Midbrain (tissue), 1 donor: ENCODE measurements around the gene ZNF334.

Experiments used
- DNase-seq: peaks from one replicate; lab custom pipeline; 2025; lab: John Stamatoyannopoulos, UW

Gene ZNF334

GRCh38 chr20:46512943-46513844, at the start of gene ZNF334:
TSS of gene ZNF334 (minus strand) at chr20:46513559. CDS start at chr20:46512102, 1,457 bp downstream.
- peak; percentile 53 for DNase-seq

DNA sequence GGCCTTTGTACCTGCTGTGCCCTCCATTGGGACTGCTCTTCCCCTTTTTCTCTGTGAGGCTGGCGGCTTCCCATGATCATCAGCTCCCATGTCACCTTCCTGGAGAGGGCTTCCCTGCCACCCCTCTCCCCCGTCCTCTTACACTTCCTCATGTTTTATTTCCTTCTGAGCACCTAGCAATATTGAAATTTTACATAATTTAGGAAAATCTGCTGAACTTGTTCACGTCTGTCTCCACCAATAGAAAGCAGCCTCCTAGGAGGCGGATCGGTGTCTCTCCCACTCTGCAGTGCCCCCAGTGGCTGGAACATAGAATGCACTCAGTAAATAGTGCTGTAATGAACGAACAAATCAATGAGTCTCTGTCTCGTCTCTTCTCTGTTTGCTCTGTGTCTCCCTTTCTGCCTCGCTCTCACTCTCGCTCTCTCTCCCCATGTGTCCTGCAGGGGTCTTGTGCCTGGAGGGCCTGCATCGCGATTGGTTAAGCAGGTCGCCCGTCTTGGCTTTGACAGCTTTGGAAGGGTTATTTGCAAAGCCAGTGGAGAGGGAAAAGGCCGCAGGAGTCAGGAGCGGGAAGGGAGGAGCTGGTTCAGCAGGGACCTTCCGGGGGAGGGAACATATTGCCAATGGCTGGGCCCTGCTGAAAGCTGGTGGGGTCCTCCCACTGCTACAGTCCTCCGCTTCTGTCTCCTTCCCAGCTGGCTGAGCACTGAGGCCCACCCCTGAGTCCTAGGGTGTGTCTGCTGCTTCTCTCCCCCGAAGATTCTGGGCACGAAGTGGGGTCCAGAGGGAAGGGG, 49.2 kb upstream of the ZNF334 start:
- peak; percentile 89 for DNase-seq

- no peak for DNase-seq
Observed at GRCh38 chr20:46562009-46562372, 48.6 kb upstream of the ZNF334 start.

DNA sequence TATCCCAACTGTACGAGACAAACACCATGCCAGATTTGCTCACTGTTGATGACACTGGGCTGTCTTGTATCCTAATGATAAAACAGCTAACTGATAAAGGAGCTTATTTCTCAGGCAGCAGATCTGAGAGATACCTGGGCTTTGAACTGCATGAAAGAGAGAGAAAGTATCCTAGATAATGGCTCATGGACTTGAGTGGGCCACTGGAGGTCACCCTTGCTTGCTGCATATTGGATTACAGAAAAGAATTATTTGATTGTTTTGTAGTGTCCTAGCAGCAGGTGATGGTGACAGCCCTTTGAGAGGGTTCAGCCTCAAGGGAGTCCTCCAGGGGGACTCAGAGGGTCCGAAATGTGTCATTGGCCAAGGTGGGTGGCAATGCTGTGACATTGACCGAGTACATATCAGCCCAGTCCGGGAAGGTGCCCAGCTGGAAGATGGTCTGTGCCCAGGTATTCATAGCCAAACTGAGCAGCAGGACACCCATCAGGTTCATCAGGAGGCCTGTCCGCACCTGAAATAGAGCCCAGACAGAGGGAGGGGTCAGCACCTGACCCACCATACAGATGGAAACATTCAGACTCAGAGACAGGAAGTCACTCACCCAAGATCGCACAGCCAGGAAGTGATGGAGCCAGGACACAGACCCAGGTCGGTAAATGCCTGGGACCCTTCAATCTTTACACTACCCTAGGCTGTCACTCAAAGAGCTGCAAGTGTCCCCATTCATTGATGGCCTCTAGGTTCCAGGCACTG, 46.5 kb upstream of the ZNF334 start:
- peak; percentile 47 for DNase-seq

GRCh38 chr20:46559001-46559400, 45.6 kb upstream of the ZNF334 start:
- DNase-seq, result no peak

DNA sequence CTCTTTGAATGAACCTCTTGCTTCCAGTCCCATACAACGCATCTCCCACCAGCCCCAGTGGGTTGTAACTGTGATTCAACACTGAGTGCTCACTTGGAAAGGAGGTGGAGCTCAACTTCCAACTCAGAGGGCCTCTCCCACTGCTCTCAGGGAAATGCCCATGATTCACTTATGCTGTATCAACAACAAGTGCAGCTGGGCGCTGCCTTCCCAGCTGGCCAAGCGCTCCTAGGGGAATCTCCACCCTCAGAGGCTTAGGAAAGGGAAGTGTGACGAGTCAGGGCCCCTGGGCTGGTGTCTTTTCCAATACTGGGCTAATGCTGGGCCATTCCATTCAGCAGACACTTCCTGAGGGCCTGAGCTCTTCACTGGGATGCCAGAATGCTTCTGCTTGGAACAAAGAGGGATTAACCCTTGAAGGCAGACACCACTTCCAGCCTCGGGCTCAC, 45.2 kb upstream of the ZNF334 start:
- no peak for DNase-seq

DNA sequence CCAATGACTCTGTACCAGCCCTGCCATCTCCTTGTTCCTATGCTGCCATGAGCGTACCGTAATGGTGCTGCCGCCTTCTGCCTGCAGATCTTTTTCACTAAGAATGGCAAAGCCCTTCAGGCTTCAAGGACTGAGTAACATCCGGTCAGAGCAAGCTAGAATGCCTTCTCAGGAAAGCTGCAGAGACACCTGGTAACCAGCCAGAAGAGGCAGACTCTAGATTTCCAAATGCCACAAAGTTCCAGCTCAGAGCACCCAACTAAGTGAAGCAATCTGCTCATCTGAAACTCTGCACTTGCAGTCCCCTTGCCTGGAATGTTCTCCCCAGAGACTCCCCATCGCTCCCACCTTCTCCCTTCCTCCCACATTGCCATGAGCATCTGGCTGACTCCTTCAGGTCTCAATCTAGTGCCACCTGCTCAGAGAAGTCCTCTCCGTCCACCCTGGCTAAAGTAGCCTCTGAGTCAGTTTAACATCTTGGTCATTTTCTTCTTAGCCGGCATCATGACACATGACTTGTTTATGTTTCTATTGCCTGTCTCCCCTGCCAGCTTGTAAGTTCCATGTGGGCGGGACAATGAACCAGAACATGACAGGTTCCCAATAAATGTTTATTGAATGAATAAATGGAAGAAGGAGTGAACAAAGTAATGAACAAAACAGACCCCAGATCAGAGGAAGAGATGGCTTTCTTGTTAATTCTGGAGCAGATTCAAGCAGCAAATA, 44.0 kb upstream of the ZNF334 start:
- DNase-seq, result no peak

- DNase-seq, result no peak
Observed at GRCh38 chr20:46555370-46555956, 42.1 kb upstream of the ZNF334 start.

GRCh38 chr20:46554828-46555227, 41.5 kb upstream of the ZNF334 start:
- DNase-seq, result no peak

- no peak for DNase-seq
Observed at GRCh38 chr20:46553926-46554325, 40.6 kb upstream of the ZNF334 start.

DNA sequence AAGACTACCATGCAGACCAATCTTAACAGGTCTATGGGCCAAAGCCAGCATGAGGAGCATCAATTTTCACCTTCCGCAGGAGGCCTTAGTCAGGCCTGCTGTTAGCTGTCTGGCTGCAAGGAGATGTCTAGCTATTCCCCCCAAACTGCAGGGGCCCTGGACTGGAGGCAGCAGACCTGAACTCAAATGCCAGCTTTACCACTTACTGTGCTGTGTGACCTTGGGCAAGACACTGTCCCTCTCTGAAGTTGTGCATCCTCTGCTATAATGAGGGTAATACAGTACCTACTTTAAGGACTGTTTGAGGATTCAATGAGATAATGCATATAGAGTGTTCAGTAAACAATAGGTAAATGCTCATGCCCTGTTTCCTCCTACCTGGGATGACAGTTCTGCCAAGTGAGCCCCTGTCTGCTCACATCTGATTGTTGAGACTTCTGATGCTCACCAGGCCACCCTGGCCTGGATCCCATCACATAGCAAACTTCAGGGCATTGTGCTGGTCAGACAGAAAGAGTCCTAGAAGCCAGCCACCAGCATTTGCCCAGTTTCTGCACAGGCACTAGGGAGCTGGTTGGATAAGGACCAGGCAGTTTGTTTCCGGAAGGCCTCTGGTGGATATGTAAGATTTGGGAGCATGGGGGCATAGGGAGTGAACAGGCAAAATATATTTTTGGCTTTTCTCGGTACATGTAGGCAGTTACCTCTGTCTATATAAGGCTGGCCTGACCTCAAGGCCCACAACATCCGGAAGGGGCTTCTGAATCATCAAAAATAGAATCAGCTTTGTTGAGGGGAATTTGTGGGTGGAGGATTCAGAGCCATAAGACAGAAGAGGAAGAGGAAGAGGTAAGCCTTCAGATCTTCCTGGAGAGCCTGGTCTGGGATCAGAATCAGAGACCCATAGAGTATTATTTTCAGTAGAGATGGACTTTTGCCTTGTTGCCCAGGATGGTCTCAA, 39.4 kb upstream of the ZNF334 start:
- DNase-seq, result no peak

DNA sequence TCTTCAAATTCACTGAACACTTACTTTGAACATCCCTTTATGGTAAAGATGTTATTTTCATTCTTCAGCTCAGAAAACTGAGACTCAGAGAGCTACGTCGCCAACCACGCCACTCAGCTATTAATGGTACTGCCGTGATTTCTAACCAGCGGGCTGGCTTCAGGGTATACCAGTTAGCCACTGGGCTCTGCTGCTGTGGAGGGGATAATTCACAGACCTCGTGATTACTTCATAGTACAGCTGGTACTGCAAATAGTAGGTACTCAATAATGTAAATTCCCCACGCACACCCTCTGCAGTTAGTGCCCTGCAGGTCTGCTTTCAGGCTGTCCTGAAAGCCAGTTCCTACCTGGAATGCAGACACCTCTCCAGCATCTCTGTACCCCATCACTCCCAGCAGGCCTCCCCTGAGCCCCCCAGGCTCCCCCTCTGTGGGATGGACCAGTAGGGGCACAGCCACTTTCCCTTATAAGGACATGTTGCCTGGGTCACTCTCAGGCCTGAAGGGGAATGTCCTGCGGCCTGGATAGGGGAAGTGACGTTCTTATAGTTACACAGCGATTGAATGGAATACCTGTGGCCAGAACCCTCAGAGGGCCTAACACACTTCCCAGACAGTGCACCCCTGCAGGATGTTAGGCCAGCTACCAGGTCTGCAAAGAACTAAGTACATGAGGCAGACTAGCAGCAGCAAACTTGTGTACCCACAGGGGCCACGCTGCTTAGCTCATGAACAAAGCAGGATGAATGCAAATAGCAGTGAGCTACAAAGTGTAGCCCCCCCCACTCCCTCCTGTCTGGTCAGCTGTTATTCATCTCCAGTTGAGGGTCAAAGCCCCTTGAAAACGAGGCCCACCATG, 38.4 kb upstream of the ZNF334 start:
- no peak for DNase-seq

GRCh38 chr20:46550461-46550860, 37.1 kb upstream of the ZNF334 start, which contains the start of gene OCSTAMP:
TSS of gene OCSTAMP (minus strand) at chr20:46550654. CDS start at chr20:46550560, 94 bp downstream.
- DNase-seq, result no peak

GRCh38 chr20:46549188-46549972, 36.0 kb upstream of the ZNF334 start:
- no peak for DNase-seq

DNA sequence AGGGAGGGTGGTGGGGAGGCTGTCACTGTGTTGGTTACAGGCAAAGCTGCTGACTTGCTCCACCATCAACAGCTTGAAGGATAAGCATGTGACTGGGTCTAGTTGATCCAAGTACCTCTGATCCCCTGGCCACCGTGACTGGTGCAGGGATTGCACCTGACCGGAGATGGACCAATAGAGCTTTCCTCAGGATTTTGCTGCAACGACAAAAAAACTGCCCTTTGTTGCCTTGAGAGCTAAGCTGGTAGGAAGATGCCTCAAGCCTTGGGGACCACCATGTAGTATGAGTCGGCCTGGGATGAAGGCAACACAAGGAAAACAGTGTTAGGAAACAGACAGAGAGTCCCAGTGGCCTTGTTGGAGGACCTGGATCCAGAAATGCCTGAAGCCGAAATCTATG, 35.3 kb upstream of the ZNF334 start:
- DNase-seq, result no peak

DNA sequence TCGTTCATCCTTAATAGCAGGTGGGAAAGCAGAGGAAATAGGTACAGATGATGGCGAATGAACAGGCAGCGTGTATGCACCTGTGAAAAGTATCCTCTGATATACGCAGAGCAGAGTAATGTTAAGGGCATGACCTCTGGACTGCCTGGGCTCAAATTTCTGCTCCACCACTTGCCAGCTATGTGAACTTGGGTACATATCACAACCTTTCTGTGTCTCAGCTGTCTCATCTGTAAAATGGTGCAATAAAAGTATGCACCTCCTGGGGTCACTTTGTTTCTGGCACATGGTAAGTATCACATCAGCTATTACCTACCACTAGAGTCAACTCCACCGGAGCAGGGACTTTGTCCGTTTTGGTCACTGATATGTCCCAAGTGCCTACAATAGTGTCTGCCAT, 34.6 kb upstream of the ZNF334 start:
- DNase-seq, result no peak

DNA sequence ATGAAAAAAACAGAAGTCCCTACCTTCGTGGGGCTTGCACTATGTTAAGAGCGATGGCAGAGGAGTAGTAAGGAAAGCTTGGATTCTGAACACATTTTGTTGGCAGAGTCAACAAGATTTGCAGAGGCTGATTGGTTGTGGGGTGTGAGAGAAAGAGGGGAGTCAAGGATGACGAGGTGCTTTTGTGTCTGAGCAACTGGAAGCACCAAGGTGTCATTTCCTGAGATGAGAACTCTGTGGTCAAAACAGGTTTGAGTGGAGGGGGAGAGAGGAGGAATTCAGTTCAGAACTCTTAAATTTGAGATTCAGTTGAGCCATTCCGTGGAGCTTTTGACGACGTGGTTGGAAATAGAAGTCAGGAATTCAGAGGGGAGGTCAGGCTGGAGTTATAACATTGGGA, 33.6 kb upstream of the ZNF334 start:
- DNase-seq, result no peak

DNA sequence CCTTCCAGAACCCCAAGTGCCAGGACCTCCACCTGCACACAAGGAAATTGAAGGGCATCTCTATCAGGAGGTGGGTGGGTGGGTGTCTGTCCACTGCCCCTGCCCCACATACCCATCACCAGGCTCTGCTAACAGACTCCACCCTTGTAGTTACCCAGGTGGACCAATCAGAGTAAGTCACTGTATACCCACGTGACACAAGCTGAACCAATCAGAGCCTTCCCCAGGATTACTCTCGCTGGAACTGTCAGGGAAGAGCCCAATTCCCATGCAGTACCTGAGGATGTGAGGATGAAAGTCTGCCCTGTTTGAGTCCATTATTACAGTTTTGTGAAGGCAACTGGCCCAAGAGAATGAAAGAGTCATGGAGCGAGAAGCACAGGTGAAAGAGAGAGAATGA, 32.9 kb upstream of the ZNF334 start:
- no peak for DNase-seq
